H9 (cell line): ENCODE data around the gene DVL3. TPM values are rescaled to one million over a fixed set of nuclear protein-coding genes. Genes with fewer than 3 reads are reported as not detected.

ENCODE experiments used
- DNase-seq: peaks from one replicate; pipeline ENCODE4 v3.0.0-alpha.2; 2017
- H2AFZ ChIP-seq: one replicate; pipeline ENCODE4 v1.6.1; 2013; ENCODE audit warnings: mild to moderate bottlenecking, low read length, control low read depth, moderate library complexity
- H2AK5ac ChIP-seq: 2 replicates; pipeline ENCODE4 v1.6.1; 2013; ENCODE audit warnings: low read length, control low read depth, mixed read lengths; ENCODE audit not compliant: insufficient read length
- H2BK120ac ChIP-seq: one replicate; pipeline ENCODE4 v1.6.1; 2013; ENCODE audit warnings: low read depth, mild to moderate bottlenecking, low read length, control low read depth, inconsistent platforms; ENCODE audit not compliant: poor library complexity, severe bottlenecking
- H2BK12ac ChIP-seq: 2 replicates; pipeline ENCODE4 v1.6.1; 2013; ENCODE audit warnings: low read length, control low read depth, mixed read lengths, low read depth; ENCODE audit not compliant: insufficient read length
- H2BK15ac ChIP-seq: 2 replicates; pipeline ENCODE4 v1.6.1; 2013; ENCODE audit warnings: low read depth, low read length, control low read depth
- H2BK20ac ChIP-seq: one replicate; pipeline ENCODE4 v1.6.1; 2013; ENCODE audit warnings: low read depth, mild to moderate bottlenecking, low read length, control low read depth, inconsistent platforms; ENCODE audit not compliant: poor library complexity, severe bottlenecking
- H2BK5ac ChIP-seq: 2 replicates; pipeline ENCODE4 v1.6.1; 2013; ENCODE audit warnings: low read length, control low read depth, mixed read lengths; ENCODE audit not compliant: insufficient read length
- H3K14ac ChIP-seq: 2 replicates; pipeline ENCODE4 v1.6.1; 2013; ENCODE audit warnings: low read length, control low read depth; ENCODE audit not compliant: insufficient read depth
- H3K18ac ChIP-seq: 2 replicates; pipeline ENCODE4 v1.6.1; 2013; ENCODE audit warnings: low read depth, mild to moderate bottlenecking, mixed read lengths, low read length, control low read depth; ENCODE audit not compliant: insufficient read length
- H3K23ac ChIP-seq: 2 replicates; pipeline ENCODE4 v1.6.1; 2013; ENCODE audit warnings: low read length, control low read depth, mixed read lengths, low read depth; ENCODE audit not compliant: insufficient read length
- H3K23me2 ChIP-seq: 2 replicates; pipeline ENCODE4 v1.6.1; 2013; ENCODE audit warnings: low read depth, mild to moderate bottlenecking, mixed read lengths, low read length, control low read depth; ENCODE audit not compliant: insufficient read length, poor library complexity, severe bottlenecking
- H3K27ac ChIP-seq: 2 replicates; pipeline ENCODE4 v1.5.1; 2013; ENCODE audit warnings: low read length, control low read depth, mixed read lengths, low read depth; ENCODE audit not compliant: insufficient read length
- H3K27me3 ChIP-seq: 2 replicates; pipeline ENCODE4 v1.6.1; 2013; ENCODE audit warnings: low read length, control low read depth, inconsistent platforms; ENCODE audit not compliant: insufficient read depth
- H3K4ac ChIP-seq: 2 replicates; pipeline ENCODE4 v1.6.1; 2013; ENCODE audit warnings: low read depth, mild to moderate bottlenecking, control low read depth, inconsistent platforms, low read length, moderate library complexity
- H3K4me1 ChIP-seq: 2 replicates; pipeline ENCODE4 v1.6.1; 2013; ENCODE audit warnings: low read length, control low read depth, inconsistent platforms; ENCODE audit not compliant: insufficient read depth
- H3K4me2 ChIP-seq: 2 replicates; pipeline ENCODE4 v1.6.1; 2013; ENCODE audit warnings: low read length, control low read depth, mixed read lengths; ENCODE audit not compliant: insufficient read length, insufficient read depth
- H3K56ac ChIP-seq: 2 replicates; pipeline ENCODE4 v1.6.1; 2013; ENCODE audit warnings: low read depth, mild to moderate bottlenecking, mixed read lengths, low read length, control low read depth; ENCODE audit not compliant: insufficient read length
- H3K79me1 ChIP-seq: 2 replicates; pipeline ENCODE4 v1.6.1; 2013; ENCODE audit warnings: low read depth, mild to moderate bottlenecking, moderate library complexity, low read length, control low read depth, inconsistent platforms; ENCODE audit not compliant: insufficient read depth, poor library complexity, severe bottlenecking
- H3K79me2 ChIP-seq: 2 replicates; pipeline ENCODE4 v1.6.1; 2013; ENCODE audit warnings: low read length, control low read depth, inconsistent platforms; ENCODE audit not compliant: insufficient read depth
- H3K9ac ChIP-seq: 2 replicates; pipeline ENCODE4 v1.6.1; 2013; ENCODE audit warnings: low read length, control low read depth, mixed read lengths; ENCODE audit not compliant: insufficient read length; ENCODE audit errors: extremely low read depth
- H3K9me3 ChIP-seq: one replicate; pipeline ENCODE4 v1.6.1; 2013; ENCODE audit warnings: low read depth, low read length, inconsistent platforms; ENCODE audit not compliant: control insufficient read depth
- H3T11ph ChIP-seq: one replicate; pipeline ENCODE4 v1.6.1; 2013; ENCODE audit warnings: mild to moderate bottlenecking, low read length, control low read depth, inconsistent platforms
- H4K20me1 ChIP-seq: one replicate; pipeline ENCODE4 v1.6.1; 2013; ENCODE audit not compliant: control insufficient read depth, insufficient read length, insufficient read depth
- H4K5ac ChIP-seq: 2 replicates; pipeline ENCODE4 v1.6.1; 2013; ENCODE audit warnings: low read depth, mild to moderate bottlenecking, mixed read lengths, low read length, control low read depth; ENCODE audit not compliant: insufficient read length
- H4K8ac ChIP-seq: replicated peaks from 2 replicates; pipeline ENCODE4 v1.6.1; 2013; ENCODE audit warnings: low read length, control low read depth, mixed read lengths, low read depth; ENCODE audit not compliant: insufficient read length
- H4K91ac ChIP-seq: 2 replicates; pipeline ENCODE4 v1.6.1; 2013; ENCODE audit warnings: low read depth, mild to moderate bottlenecking, moderate library complexity, mixed read lengths, low read length, control low read depth; ENCODE audit not compliant: insufficient read length
- H3K27ac Mint-ChIP-seq, 3 experiments: 2 replicates in 2 of 3; 3 replicates in 1 of 3; pipeline ENCODE4 v1.8.0; 2020 to 2021; ENCODE audit warnings: mixed read lengths in 3 of 3, mild to moderate bottlenecking in 1 of 3, moderate library complexity in 1 of 3
- H3K27me3 Mint-ChIP-seq: 2 replicates; pipeline ENCODE4 v1.8.0; 2021; ENCODE audit warnings: low read depth, mild to moderate bottlenecking, moderate library complexity, mixed read lengths
- H3K36me3 Mint-ChIP-seq, 3 experiments: 2 replicates in 2 of 3; 3 replicates in 1 of 3; pipeline ENCODE4 v1.8.0; 2020 to 2021; ENCODE audit warnings: low read depth in 3 of 3, mixed read lengths in 3 of 3; ENCODE audit not compliant: insufficient read depth in 1 of 3
- H3K4me1 Mint-ChIP-seq, 2 experiments: 2 replicates each; pipeline ENCODE4 v1.8.0; 2020; ENCODE audit warnings: mixed read lengths in 2 of 2
- H3K4me3 Mint-ChIP-seq, 2 experiments: 2 replicates in 1 of 2; 3 replicates in 1 of 2; pipeline ENCODE4 v1.8.0; 2020 to 2021; ENCODE audit warnings: mild to moderate bottlenecking in 2 of 2, mixed read lengths in 2 of 2, moderate library complexity in 1 of 2
- H3K9me3 Mint-ChIP-seq, 2 experiments: 2 replicates in 1 of 2; 3 replicates in 1 of 2; pipeline ENCODE4 v1.8.0; 2020; ENCODE audit warnings: mild to moderate bottlenecking in 2 of 2, mixed read lengths in 2 of 2, moderate library complexity in 1 of 2
- CTCF ChIP-seq: fragments of 200-600 bp; sonication (generic); conservative IDR thresholded peaks from 3 replicates; pipeline ENCODE4 v1.8.0; 2021; ENCODE audit warnings: antibody characterized with exemption, mild to moderate bottlenecking
- WGBS: extraction: QIAGEN DNeasy Blood & Tissue Kit; methylation state at CpG from one replicate; pipeline ENCODE4 v1.1.7; 2013; ENCODE audit warnings: missing lambda C conversion rate, low lambda C conversion rate, mixed read lengths; ENCODE audit not compliant: insufficient read length; ENCODE audit errors: extremely low coverage; 5-methylcytosine and 5-hydroxymethylcytosine counted together
- total RNA-seq: library from RNA; stranded (reverse); gene quantifications from 2 replicates; pipeline ENCODE4 v1.2.1, GENCODE V29; 2021

Gene DVL3
- total RNA-seq, 1 experiment from 2014 or later: 64.7 TPM

- H2AFZ ChIP-seq: no peak overlapping the region
- H4K8ac ChIP-seq: no peak overlapping the region
- Mint-ChIP-seq H3K36me3 (peaks cover 40 to 77% (median 60%) of the 10 kb centered on the region in 3 experiments), H3K27me3 (peaks cover 1% of the 10 kb centered on the region; the same call in 1 of the 2 replicates), H3K27ac (no peak overlapping the region), H3K4me1 (no peaks in the 10 kb centered on the region), H3K4me3 (no peak overlapping the region), H3K9me3 (no peaks in the 10 kb centered on the region)
- no peak overlapping the region for H2BK20ac ChIP-seq
- H3K9me3 ChIP-seq: no peaks in the 10 kb centered on the region
- no peak overlapping the region for H3K27ac ChIP-seq
- H3K18ac ChIP-seq: no peak overlapping the region
- no peak overlapping the region for H3T11ph ChIP-seq
- H2BK5ac ChIP-seq: no peak overlapping the region
- no peaks in the 10 kb centered on the region for H3K27me3 ChIP-seq
- H3K4me1 ChIP-seq: no peaks in the 10 kb centered on the region
- H2AK5ac ChIP-seq: no peak overlapping the region
- no peaks in the 10 kb centered on the region for H4K20me1 ChIP-seq
- H3K14ac ChIP-seq: no peak overlapping the region
- H3K79me1 ChIP-seq: no peaks in the 10 kb centered on the region
- H3K9ac ChIP-seq: no peak overlapping the region
- no peak overlapping the region for H4K91ac ChIP-seq
- H3K23me2 ChIP-seq: no peaks in the 10 kb centered on the region
- no peak overlapping the region for H3K4ac ChIP-seq
- no peak overlapping the region for H2BK120ac ChIP-seq
- H2BK12ac ChIP-seq: no peak overlapping the region
- no peaks in the 10 kb centered on the region for H3K79me2 ChIP-seq
- no peak overlapping the region for H4K5ac ChIP-seq
- no peak overlapping the region for H3K4me2 ChIP-seq
- no peak overlapping the region for H2BK15ac ChIP-seq
- no peak for DNase-seq
- no peak for TF ChIP-seq CTCF
- H3K23ac ChIP-seq: no peak overlapping the region
- no peak overlapping the region for H3K56ac ChIP-seq
- WGBS: no CpG with 5 or more reads among the region's 10 CpGs
These were observed 37.7 kb downstream of the DVL3 start for GRCh38 chr3:184192889-184193288.
